Liver (tissue), 9 donors: ENCODE measurements around the gene SHOX. TPM values are rescaled to one million over a fixed set of nuclear protein-coding genes. Genes with fewer than 3 reads are reported as not detected.

Source experiments
- DNase-seq: peaks from one replicate; pipeline ENCODE4 v3.0.0-alpha.2; 2017; ENCODE audit warnings: low spot score
- H3K27ac ChIP-seq, 2 donors: one replicate each; pipeline ENCODE4 v1.7.0; 2013; ENCODE audit warnings: inconsistent platforms in 2 of 2, low read length in 2 of 2, control low read depth in 1 of 2, low read depth in 1 of 2, mild to moderate bottlenecking in 1 of 2
- H3K27me3 ChIP-seq, 4 donors: one replicate each; pipeline versions ENCODE4 v1.6.1 to v1.7.0; 2013; ENCODE audit warnings: low read length in 3 of 4, inconsistent platforms in 1 of 4, mild to moderate bottlenecking in 1 of 4, moderate library complexity in 1 of 4; ENCODE audit not compliant: control insufficient read depth in 4 of 4, insufficient read depth in 4 of 4
- H3K36me3 ChIP-seq, 4 donors: one replicate each; pipeline versions ENCODE4 v1.6.1 to v1.7.0; 2013; ENCODE audit warnings: low read length in 3 of 4, mild to moderate bottlenecking in 3 of 4, low read depth in 1 of 4, moderate library complexity in 1 of 4; ENCODE audit not compliant: control insufficient read depth in 4 of 4, insufficient read depth in 3 of 4
- H3K4me1 ChIP-seq, 4 donors: one replicate each; pipeline versions ENCODE4 v1.6.1 to v1.7.0; 2013; ENCODE audit warnings: low read length in 3 of 4, mild to moderate bottlenecking in 3 of 4, moderate library complexity in 1 of 4; ENCODE audit not compliant: control insufficient read depth in 4 of 4, insufficient read depth in 4 of 4
- H3K4me3 ChIP-seq, 3 donors: one replicate each; pipeline versions ENCODE4 v1.6.1 to v1.7.0; 2013; ENCODE audit warnings: low read length in 3 of 3, control low read depth in 1 of 3, low read depth in 1 of 3, mild to moderate bottlenecking in 1 of 3
- H3K9ac ChIP-seq, 2 donors: one replicate each; pipeline ENCODE4 v1.7.0; 2013; ENCODE audit warnings: low read length in 2 of 2, mild to moderate bottlenecking in 2 of 2, moderate library complexity in 2 of 2, control low read depth in 1 of 2, low read depth in 1 of 2
- H3K9me3 ChIP-seq, 4 donors: one replicate each; pipeline versions ENCODE4 v1.6.1 to v1.7.0; 2013; ENCODE audit warnings: low read length in 3 of 4; ENCODE audit not compliant: control insufficient read depth in 4 of 4
- ATF3 ChIP-seq: IDR thresholded peaks from 2 replicates; pipeline ENCODE4 v1.6.1; 2016; ENCODE audit warnings: antibody characterized with exemption
- CTCF ChIP-seq: fragments of 150-350 bp; IDR thresholded peaks from 2 replicates; pipeline ENCODE4 v1.5.1; 2017; ENCODE audit warnings: improper control_type of control experiment, low read depth, low read length; ENCODE audit not compliant: missing input control
- EGR1 ChIP-seq, 2 donors: IDR thresholded peaks; 2 replicates each; pipeline ENCODE4 v1.6.1; 2016 to 2018; ENCODE audit warnings: antibody characterized with exemption in 2 of 2, low read depth in 2 of 2
- FOXA1 ChIP-seq: IDR thresholded peaks from 2 replicates; pipeline ENCODE4 v1.6.1; 2016; ENCODE audit warnings: antibody characterized with exemption
- FOXA2 ChIP-seq: IDR thresholded peaks from 2 replicates; pipeline ENCODE4 v1.6.1; 2016; ENCODE audit warnings: antibody characterized with exemption
- HNF4A ChIP-seq, 2 donors: conservative IDR thresholded peaks; 2 replicates each; pipeline ENCODE4 v1.6.1; 2016; ENCODE audit warnings: antibody characterized with exemption in 2 of 2, mild to moderate bottlenecking in 2 of 2
- HNF4G ChIP-seq: IDR thresholded peaks from 2 replicates; pipeline ENCODE4 v1.6.1; 2016; ENCODE audit warnings: antibody characterized with exemption
- MAX ChIP-seq: IDR thresholded peaks from 2 replicates; pipeline ENCODE4 v1.6.1; 2016; ENCODE audit warnings: antibody characterized with exemption
- NR2F2 ChIP-seq: IDR thresholded peaks from 2 replicates; pipeline ENCODE4 v1.6.1; 2016; ENCODE audit warnings: antibody characterized with exemption
- RAD21 ChIP-seq, 2 donors: IDR thresholded peaks; 2 replicates each; pipeline ENCODE4 v1.6.1; 2016; ENCODE audit warnings: antibody characterized with exemption in 2 of 2, mild to moderate bottlenecking in 2 of 2
- REST ChIP-seq: IDR thresholded peaks from 2 replicates; pipeline ENCODE4 v1.6.1; 2016; ENCODE audit warnings: antibody characterized with exemption, mild to moderate bottlenecking
- RXRA ChIP-seq, 2 donors: IDR thresholded peaks; 2 replicates each; pipeline ENCODE4 v1.6.1; 2017 to 2018; ENCODE audit warnings: antibody characterized with exemption in 2 of 2, mild to moderate bottlenecking in 1 of 2
- SP1 ChIP-seq: IDR thresholded peaks from 2 replicates; pipeline ENCODE4 v1.6.1; 2018; ENCODE audit warnings: antibody characterized with exemption, mild to moderate bottlenecking
- TAF1 ChIP-seq: conservative IDR thresholded peaks from 2 replicates; pipeline ENCODE4 v1.6.1; 2016; ENCODE audit warnings: antibody characterized with exemption, mild to moderate bottlenecking
- YY1 ChIP-seq: IDR thresholded peaks from 2 replicates; pipeline ENCODE4 v1.6.1; 2016; ENCODE audit warnings: antibody characterized with exemption, mild to moderate bottlenecking
- ZBTB33 ChIP-seq: IDR thresholded peaks from 2 replicates; pipeline ENCODE4 v1.6.1; 2016; ENCODE audit warnings: antibody characterized with exemption
- WGBS: extraction: QIAGEN DNeasy Blood & Tissue Kit; methylation state at CpG from one replicate; pipeline ENCODE4 v1.1.7; 2013; 5-methylcytosine and 5-hydroxymethylcytosine counted together
- polyA plus RNA-seq, 2 donors: library from polyadenylated mRNA; stranded (reverse) in 1 of 2; unstranded in 1 of 2; fragments of 200-250 nt in 1 of 2; fragments of >200 nt in 1 of 2; fragmentation: Nextera tagmentation in 1 of 2; extraction: Ambion mirVana in 1 of 2; gene quantifications; one replicate each; pipeline versions ENCODE4 v1.2.1 to v1.2.3, GENCODE V29; 2013 to 2015
- total RNA-seq, 2 donors: library from RNA; depleted of rRNA; stranded (reverse); fragments of >200 nt; gene quantifications; one replicate each; pipeline ENCODE4 v1.2.3, GENCODE V29; 2014
- donor health status: healthy.
- donor health status: healthy.
- donor health status: healthy.
- donor health status: healthy.
- donor health status: healthy.

The SHOX gene
- total and polyA plus RNA-seq, 4 donors, result not detected

- H3K9ac ChIP-seq, result no peak overlapping the region
- H3K4me1 ChIP-seq, result no peaks in the 10 kb centered on the region
- H3K9me3 ChIP-seq, result peaks cover 2 to 8% (median 4%) of the 10 kb centered on the region in 4 donors
- no peak overlapping the region for H3K4me3 ChIP-seq
- no peak for TF ChIP-seq RAD21 (IDR thresholded peaks at IDR 0.05)
- TF ChIP-seq EGR1 (IDR thresholded peaks at IDR 0.05; ENCODE audit: low read depth in 2 of 2), result no peak
- no peak for TF ChIP-seq SP1
- TF ChIP-seq NR2F2, result no peak
- TF ChIP-seq RXRA (IDR thresholded peaks at IDR 0.05), result no peak
- no peak for TF ChIP-seq HNF4G
- TF ChIP-seq TAF1, result no peak
- no peak for TF ChIP-seq HNF4A (conservative IDR thresholded peaks at IDR 0.05)
- TF ChIP-seq YY1, result no peak
- TF ChIP-seq ZBTB33, result no peak
- TF ChIP-seq REST, result no peak
- TF ChIP-seq ATF3, result no peak
- TF ChIP-seq FOXA1, result no peak
- no peak for TF ChIP-seq FOXA2
- no peaks in the 10 kb centered on the region for H3K27me3 ChIP-seq
- H3K36me3 ChIP-seq, result no peaks in the 10 kb centered on the region
- WGBS, result 78% methylated on average over 20 of the region's 20 CpGs
- no peak for DNase-seq
- no peak overlapping the region for H3K27ac ChIP-seq
Observed at GRCh38 chrX:698206-698605, 67.6 kb downstream of the SHOX start.

- DNase-seq, result no peak
- H3K9ac ChIP-seq, result no peak overlapping the region
- no peaks in the 10 kb centered on the region for H3K4me1 ChIP-seq
- no peaks in the 10 kb centered on the region for H3K27me3 ChIP-seq
- no peak overlapping the region for H3K27ac ChIP-seq
- no peaks in the 10 kb centered on the region for H3K36me3 ChIP-seq
- 40% methylated on average over 6 of the region's 6 CpGs for WGBS
- H3K4me3 ChIP-seq, result no peak overlapping the region
- peaks cover 0 to 5% (median 2%) of the 10 kb centered on the region in 4 donors for H3K9me3 ChIP-seq
- TF ChIP-seq FOXA1 (no peak), REST (no peak), ZBTB33 (no peak), MAX (no peak), HNF4G (no peak), RAD21 (IDR thresholded peaks at IDR 0.05) (no peak), ATF3 (no peak), FOXA2 (no peak), CTCF (no peak), NR2F2 (no peak), YY1 (no peak)
Observed at GRCh38 chrX:700936-701335, 70.3 kb downstream of the SHOX start.
